Activated naive CD8-positive, alpha-beta T cell (primary cell): ENCODE measurements around the gene C2orf42.
A peak's percentile ranks its signal among the peaks of the same experiment; 100 is the strongest.
"Not testable (repeated sequence)": the region's sequence is repeated elsewhere in the genome, so short reads cannot be mapped to it uniquely, and the experiment has no call there.

Experiments used
- H3K27ac Mint-ChIP-seq: one replicate; pipeline ENCODE4 v1.8.0; 2021; ENCODE audit warnings: mixed read lengths
- H3K27me3 Mint-ChIP-seq: one replicate; pipeline ENCODE4 v1.8.0; 2021; ENCODE audit warnings: mixed read lengths
- H3K36me3 Mint-ChIP-seq: one replicate; pipeline ENCODE4 v1.8.0; 2021; ENCODE audit warnings: mixed read lengths
- H3K4me1 Mint-ChIP-seq: one replicate; pipeline ENCODE4 v1.8.0; 2021; ENCODE audit warnings: low read depth, mixed read lengths
- H3K4me3 Mint-ChIP-seq: one replicate; pipeline ENCODE4 v1.8.0; 2021; ENCODE audit warnings: mild to moderate bottlenecking, mixed read lengths
- H3K9me3 Mint-ChIP-seq: one replicate; pipeline ENCODE4 v1.8.0; 2021; ENCODE audit warnings: low read depth, mixed read lengths

The C2orf42 gene

DNA sequence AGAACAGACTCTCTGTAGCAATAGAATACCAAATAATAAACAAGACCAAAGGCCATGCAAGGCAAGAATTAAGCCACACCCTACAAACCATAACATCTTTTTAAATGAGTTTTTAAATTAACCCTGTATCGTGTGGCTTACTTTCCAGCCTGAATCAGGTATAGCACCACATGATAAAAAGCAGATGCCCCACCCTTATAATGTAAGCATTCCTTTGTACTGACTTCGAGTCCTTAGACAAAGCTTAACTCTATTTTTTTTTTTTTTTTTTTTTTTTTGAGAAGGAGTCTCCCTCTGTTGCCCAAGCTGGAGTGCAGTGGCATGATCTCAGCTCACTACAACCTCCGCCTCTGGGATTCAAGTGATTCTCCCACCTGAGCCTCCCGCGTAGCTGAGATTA is 1.7 kb upstream of the C2orf42 start:
- Mint-ChIP-seq H3K4me3 (no peak overlapping the region), H3K36me3 (no peaks in the 10 kb centered on the region), H3K27ac (no peak overlapping the region), H3K27me3 (no peaks in the 10 kb centered on the region), H3K4me1 (peaks cover 24% of the 10 kb centered on the region), H3K9me3 (no peaks in the 10 kb centered on the region)

- peaks cover 24% of the 10 kb centered on the region for H3K4me1 Mint-ChIP-seq
Observed at GRCh38 chr2:70191244-70191735, 471 bp upstream of the C2orf42 start.

DNA sequence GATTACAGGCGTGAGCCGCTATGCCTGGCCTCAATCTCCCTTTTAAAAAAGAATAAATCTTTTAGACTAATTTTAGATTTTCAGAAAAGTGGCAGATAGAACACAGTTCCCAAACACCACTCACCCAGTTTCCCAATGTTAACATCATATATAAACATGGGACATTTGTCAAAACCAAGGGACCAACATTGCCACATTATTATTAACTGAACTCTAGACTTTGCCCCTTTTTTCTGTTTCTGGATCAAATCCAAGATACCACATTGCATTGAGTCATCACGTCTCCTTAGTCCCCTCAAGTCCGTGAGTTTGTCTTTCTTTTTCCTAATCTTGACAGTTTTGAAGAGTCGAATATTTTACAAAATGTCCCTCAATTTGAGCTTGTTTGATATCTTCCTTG is 2.4 kb downstream of the C2orf42 start:
- H3K27ac Mint-ChIP-seq: peak overlapping the region; percentile 87
- H3K4me3 Mint-ChIP-seq: peak overlapping the region; percentile 91
- H3K27me3 Mint-ChIP-seq: no peaks in the 10 kb centered on the region
- H3K36me3 Mint-ChIP-seq: no peaks in the 10 kb centered on the region
- peaks cover 26% of the 10 kb centered on the region for H3K4me1 Mint-ChIP-seq
- H3K9me3 Mint-ChIP-seq: no peaks in the 10 kb centered on the region

More at GRCh38 chr2:70191244-70191735, 471 bp upstream of the C2orf42 start:
- Mint-ChIP-seq H3K9me3 (no peaks in the 10 kb centered on the region), H3K27me3 (no peaks in the 10 kb centered on the region), H3K27ac (peak overlapping the region; percentile 100), H3K4me3 (peak overlapping the region; percentile 91), H3K36me3 (no peaks in the 10 kb centered on the region)

DNA sequence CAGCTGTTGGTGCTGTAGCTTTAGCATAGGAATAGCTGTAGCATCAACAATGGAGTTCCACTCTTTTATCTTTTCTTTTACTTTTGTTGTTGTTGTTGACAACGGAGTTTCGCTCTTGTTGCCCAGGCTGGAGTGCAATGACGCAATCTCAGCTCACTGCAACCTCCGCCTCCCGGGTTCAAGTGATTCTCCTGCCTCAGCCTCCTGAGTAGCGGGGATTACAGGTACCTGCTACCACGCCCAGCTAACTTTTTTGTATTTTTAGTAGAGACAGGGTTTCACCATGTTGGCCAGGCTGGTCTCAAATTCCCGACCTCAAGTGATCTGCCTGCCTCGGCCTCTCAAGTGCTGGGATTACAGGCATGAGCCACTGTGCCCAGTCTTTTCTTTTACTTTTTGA is 3.6 kb downstream of the C2orf42 start:
- H3K36me3 Mint-ChIP-seq, H3K4me3 Mint-ChIP-seq, H3K27me3 Mint-ChIP-seq, H3K27ac Mint-ChIP-seq, H3K9me3 Mint-ChIP-seq: not testable (repeated sequence)
- H3K4me1 Mint-ChIP-seq: peaks cover 26% of the 10 kb centered on the region

GRCh38 chr2:70182689-70183088 is 8.1 kb downstream of the C2orf42 start:
- no peak overlapping the region for H3K27ac Mint-ChIP-seq
- peaks cover 5% of the 10 kb centered on the region for H3K36me3 Mint-ChIP-seq
- H3K4me1 Mint-ChIP-seq: peaks cover 2% of the 10 kb centered on the region
- no peak overlapping the region for H3K4me3 Mint-ChIP-seq
- H3K9me3 Mint-ChIP-seq: no peaks in the 10 kb centered on the region
- no peaks in the 10 kb centered on the region for H3K27me3 Mint-ChIP-seq

DNA sequence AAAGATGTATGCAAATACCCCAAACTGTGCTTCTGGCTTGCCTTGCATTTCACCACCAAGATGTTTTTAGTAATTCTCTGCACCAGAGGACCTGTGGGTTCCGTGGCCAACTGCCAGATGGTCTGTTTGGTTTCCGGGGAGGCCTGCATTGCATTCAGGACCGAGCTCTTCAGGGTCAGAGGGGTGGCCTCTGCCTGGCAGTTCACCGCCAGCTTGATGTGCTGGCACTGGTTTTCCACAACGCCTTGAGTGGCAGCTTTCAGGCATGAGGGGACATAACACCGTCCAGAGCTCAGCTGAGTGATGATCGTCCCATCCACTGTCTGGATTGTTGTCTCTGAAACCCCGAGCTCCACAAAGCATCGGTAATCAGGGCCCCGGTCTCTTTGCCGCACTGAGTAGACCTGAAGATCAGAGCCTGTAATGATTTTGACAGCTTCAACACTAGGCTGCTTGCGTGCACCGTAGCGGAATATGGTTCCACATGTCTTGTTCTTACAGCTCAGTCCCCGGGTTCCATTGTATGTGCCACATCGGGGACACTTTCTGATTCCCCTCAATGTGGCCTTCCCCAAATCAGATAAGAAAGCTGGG is 9.4 kb downstream of the C2orf42 start:
- H3K27me3 Mint-ChIP-seq: no peaks in the 10 kb centered on the region
- peaks cover 2% of the 10 kb centered on the region for H3K4me1 Mint-ChIP-seq
- H3K4me3 Mint-ChIP-seq: no peak overlapping the region
- H3K27ac Mint-ChIP-seq: no peak overlapping the region
- H3K9me3 Mint-ChIP-seq: no peaks in the 10 kb centered on the region
- peaks cover 8% of the 10 kb centered on the region for H3K36me3 Mint-ChIP-seq

- Mint-ChIP-seq H3K27me3 (no peaks in the 10 kb centered on the region), H3K4me3 (no peak overlapping the region), H3K36me3 (peaks cover 8% of the 10 kb centered on the region), H3K9me3 (no peaks in the 10 kb centered on the region), H3K4me1 (no peaks in the 10 kb centered on the region), H3K27ac (no peak overlapping the region)
Observed at GRCh38 chr2:70173520-70173919, 17.3 kb downstream of the C2orf42 start.

DNA sequence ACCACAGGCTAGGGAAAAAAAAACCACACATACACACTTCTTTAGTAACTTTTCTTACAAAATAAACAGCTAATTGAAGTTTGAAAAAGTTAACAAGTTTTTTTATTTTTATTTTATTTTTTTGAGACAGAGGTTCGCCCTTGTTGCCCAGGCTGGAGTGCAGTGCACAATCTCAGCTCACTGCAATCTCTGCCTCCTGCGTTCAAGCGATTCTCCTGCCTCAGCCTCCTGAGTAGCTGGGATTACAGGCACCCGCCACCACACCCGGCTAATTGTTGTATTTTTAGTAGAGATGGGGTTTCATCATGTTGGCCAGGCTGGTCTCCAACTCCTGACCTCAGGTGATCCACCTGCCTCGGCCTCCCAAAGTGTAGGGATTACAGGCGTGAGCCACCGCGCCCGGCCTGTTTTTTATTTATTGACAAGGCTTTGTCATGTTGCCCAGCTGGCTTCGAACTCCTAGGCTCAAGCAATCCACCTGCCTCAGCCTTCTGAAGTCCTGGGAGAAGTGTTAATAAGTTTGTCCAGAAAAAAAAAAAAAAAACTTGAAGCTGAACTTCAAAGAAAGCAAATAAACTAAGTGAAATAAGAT is 21.1 kb downstream of the C2orf42 start:
- H3K36me3 Mint-ChIP-seq, H3K4me1 Mint-ChIP-seq, H3K27ac Mint-ChIP-seq, H3K4me3 Mint-ChIP-seq, H3K9me3 Mint-ChIP-seq, H3K27me3 Mint-ChIP-seq: not testable (repeated sequence)

- peaks cover 7% of the 10 kb centered on the region for H3K36me3 Mint-ChIP-seq
- no peaks in the 10 kb centered on the region for H3K9me3 Mint-ChIP-seq
- peak overlapping the region; percentile 81 for H3K27ac Mint-ChIP-seq
Observed at GRCh38 chr2:70161069-70161534, 29.7 kb downstream of the C2orf42 start.

GRCh38 chr2:70160545-70160944 is 30.3 kb downstream of the C2orf42 start:
- H3K4me1 Mint-ChIP-seq: peaks cover 7% of the 10 kb centered on the region
- H3K27ac Mint-ChIP-seq: peak overlapping the region; percentile 81
- peaks cover 7% of the 10 kb centered on the region for H3K36me3 Mint-ChIP-seq
- H3K27me3 Mint-ChIP-seq: no peaks in the 10 kb centered on the region
- H3K9me3 Mint-ChIP-seq: no peaks in the 10 kb centered on the region
- no peak overlapping the region for H3K4me3 Mint-ChIP-seq

More at GRCh38 chr2:70161069-70161534, 29.7 kb downstream of the C2orf42 start:
- Mint-ChIP-seq H3K4me3 (no peak overlapping the region), H3K4me1 (peaks cover 7% of the 10 kb centered on the region), H3K27me3 (no peaks in the 10 kb centered on the region)

DNA sequence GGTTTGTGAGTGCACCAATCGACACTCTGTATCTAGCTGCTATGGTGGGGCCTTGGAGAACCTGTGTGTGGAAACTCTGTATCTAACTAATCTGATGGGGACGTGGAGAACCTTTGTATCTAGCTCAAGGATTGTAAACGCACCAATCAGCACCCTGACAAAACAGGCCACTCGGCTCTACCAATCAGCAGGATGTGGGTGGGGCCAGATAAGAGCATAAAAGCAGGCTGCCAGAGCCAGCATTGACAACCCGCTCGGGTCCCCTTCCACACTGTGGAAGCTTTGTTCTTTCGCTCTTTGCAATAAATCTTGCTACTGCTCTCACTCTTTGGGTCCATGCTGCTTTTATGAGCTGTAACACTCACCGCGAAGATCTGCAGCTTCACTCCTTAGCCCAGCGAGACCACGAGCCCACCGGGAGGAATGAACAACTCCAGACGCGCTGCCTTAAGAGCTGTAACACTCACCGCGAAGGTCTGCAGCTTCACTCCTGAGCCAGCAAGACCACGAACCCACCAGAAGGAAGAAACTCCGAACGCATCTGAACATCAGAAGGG is 41.6 kb downstream of the C2orf42 start:
- peaks cover 15% of the 10 kb centered on the region for H3K4me1 Mint-ChIP-seq
- not testable (repeated sequence) for H3K36me3 Mint-ChIP-seq, H3K9me3 Mint-ChIP-seq, H3K27ac Mint-ChIP-seq, H3K27me3 Mint-ChIP-seq
- peak overlapping the region; percentile 1 for H3K4me3 Mint-ChIP-seq

GRCh38 chr2:70148211-70148760 is 42.5 kb downstream of the C2orf42 start:
- not testable (repeated sequence) for H3K27ac Mint-ChIP-seq, H3K36me3 Mint-ChIP-seq
- H3K4me1 Mint-ChIP-seq: peaks cover 20% of the 10 kb centered on the region

DNA sequence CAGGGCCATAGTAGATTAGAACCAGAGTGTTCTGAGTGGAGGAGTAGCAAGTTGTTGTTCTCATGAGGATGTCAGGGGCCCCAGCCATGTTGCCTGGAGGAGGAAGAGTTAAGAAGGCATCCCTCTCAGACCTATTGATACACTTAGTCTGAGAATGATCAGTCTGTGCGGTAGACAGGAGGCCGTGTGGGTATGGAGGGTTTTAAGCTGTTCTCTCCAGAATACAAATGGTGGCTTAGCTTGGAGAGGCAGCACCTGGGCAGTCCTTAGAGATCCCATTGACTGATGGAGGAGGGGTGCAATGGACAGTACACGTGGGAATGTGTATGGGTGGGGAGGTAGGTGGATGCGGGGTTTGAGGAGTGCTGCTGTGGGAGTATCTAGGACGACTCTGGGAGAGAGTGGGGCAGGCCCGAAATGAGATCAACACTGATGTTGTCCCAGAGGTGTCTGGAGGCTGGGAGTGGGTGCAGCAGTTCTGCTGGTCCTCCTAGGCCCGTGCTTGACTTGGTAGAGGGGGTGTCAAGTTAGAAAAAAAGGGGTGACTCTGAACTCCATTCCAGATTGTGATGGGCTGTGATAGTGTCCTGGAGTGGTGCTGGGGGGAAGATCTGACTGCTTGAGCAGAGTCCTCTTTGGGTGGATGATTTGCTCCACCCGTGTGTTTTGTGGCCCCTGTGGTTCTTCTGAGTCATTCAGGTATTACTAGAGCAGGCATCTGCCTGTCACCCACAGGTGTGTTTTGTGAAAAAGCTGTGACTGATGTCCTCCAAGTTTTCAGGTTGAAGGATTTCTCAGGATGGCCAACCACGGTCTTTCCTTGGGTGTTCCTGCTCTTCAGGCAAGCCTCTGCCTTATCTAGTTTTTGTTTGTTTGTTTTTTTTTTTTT is 44.7 kb downstream of the C2orf42 start:
- H3K4me1 Mint-ChIP-seq: peaks cover 32% of the 10 kb centered on the region
- H3K36me3 Mint-ChIP-seq: no peaks in the 10 kb centered on the region
- no peak overlapping the region for H3K27ac Mint-ChIP-seq
- H3K9me3 Mint-ChIP-seq: no peaks in the 10 kb centered on the region
- no peak overlapping the region for H3K4me3 Mint-ChIP-seq
- H3K27me3 Mint-ChIP-seq: no peaks in the 10 kb centered on the region

More at GRCh38 chr2:70148211-70148760, 42.5 kb downstream of the C2orf42 start:
- H3K4me3 Mint-ChIP-seq, H3K27me3 Mint-ChIP-seq, H3K9me3 Mint-ChIP-seq: not testable (repeated sequence)

DNA sequence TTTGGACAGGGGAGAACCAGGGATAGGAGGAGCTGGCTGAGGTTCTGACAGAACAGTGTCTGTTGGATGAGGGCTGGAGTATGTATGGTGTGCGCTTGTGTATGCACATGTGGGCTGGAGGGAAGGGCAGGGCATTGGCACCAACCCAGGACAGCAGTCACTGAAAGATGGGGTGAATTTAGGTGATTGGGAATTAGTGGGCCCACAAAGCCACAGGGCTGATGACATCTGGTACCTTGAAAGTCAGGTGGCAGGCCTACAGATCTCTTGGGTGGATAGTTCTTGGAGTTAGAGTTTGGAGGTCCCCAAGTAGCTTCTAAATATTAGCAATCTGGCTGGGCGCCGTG is 45.7 kb downstream of the C2orf42 start:
- no peaks in the 10 kb centered on the region for H3K9me3 Mint-ChIP-seq
- no peak overlapping the region for H3K4me3 Mint-ChIP-seq
- peaks cover 41% of the 10 kb centered on the region for H3K4me1 Mint-ChIP-seq
- no peaks in the 10 kb centered on the region for H3K27me3 Mint-ChIP-seq
- no peaks in the 10 kb centered on the region for H3K36me3 Mint-ChIP-seq
- peak overlapping the region; percentile 73 for H3K27ac Mint-ChIP-seq
